ENCODE data around the gene IL7R.

DNA sequence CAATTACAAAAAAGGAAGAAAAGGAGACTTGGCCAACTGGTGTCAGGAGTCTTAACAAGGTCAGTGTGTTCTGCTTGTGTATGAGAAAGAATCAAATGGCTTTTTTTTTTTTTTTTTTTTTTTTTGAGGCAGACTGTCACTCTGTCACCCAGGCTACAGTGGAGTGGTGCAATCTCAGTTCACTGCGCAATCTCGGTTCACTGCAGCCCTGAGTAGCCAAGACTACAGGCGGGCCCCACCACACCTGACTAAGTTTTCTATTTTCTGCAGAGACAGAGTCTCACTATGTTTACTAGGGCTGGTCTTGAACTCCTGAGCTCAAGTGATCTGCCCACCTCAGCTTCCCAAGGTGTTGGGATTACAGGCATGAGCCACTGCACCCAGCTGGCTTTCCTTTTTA is 3.1 kb upstream of the IL7R start:
- TF ChIP-seq, protein P1, sequence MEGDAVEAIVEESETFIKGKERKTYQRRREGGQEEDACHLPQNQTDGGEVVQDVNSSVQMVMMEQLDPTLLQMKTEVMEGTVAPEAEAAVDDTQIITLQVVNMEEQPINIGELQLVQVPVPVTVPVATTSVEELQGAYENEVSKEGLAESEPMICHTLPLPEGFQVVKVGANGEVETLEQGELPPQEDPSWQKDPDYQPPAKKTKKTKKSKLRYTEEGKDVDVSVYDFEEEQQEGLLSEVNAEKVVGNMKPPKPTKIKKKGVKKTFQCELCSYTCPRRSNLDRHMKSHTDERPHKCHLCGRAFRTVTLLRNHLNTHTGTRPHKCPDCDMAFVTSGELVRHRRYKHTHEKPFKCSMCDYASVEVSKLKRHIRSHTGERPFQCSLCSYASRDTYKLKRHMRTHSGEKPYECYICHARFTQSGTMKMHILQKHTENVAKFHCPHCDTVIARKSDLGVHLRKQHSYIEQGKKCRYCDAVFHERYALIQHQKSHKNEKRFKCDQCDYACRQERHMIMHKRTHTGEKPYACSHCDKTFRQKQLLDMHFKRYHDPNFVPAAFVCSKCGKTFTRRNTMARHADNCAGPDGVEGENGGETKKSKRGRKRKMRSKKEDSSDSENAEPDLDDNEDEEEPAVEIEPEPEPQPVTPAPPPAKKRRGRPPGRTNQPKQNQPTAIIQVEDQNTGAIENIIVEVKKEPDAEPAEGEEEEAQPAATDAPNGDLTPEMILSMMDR (IDR thresholded peaks at IDR 0.05): no peak
- TF ChIP-seq ZFX (IDR thresholded peaks at IDR 0.05; ENCODE audit: borderline replicate concordance): no peak

Data from 22Rv1 (cell line).